Right kidney (tissue), 1 donor: ENCODE data around the gene CD40.

ENCODE experiments used
- DNase-seq: peaks from one replicate; pipeline ENCODE4 v3.0.0-alpha.2; 2016

Gene CD40

DNA sequence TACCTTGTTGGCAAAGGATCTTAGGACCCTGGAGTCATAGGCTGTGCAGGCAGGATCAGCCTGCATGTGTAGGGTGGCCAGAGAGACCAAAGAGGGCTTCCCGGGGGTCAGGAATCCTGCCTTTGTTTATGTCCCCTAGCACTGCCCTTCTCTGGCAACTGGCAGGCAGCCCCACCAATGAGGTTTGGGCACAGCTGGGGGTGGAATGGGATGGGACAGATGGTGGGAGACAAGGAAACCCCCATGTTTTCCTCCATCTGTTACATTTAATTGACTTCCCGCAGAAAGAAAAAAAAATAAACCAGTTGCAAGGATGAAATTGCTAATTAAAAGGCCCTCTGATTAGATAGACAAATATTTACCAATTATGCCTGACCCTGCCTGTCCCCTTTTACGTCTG is 27.6 kb downstream of the CD40 start:
- DNase-seq, result no peak

DNA sequence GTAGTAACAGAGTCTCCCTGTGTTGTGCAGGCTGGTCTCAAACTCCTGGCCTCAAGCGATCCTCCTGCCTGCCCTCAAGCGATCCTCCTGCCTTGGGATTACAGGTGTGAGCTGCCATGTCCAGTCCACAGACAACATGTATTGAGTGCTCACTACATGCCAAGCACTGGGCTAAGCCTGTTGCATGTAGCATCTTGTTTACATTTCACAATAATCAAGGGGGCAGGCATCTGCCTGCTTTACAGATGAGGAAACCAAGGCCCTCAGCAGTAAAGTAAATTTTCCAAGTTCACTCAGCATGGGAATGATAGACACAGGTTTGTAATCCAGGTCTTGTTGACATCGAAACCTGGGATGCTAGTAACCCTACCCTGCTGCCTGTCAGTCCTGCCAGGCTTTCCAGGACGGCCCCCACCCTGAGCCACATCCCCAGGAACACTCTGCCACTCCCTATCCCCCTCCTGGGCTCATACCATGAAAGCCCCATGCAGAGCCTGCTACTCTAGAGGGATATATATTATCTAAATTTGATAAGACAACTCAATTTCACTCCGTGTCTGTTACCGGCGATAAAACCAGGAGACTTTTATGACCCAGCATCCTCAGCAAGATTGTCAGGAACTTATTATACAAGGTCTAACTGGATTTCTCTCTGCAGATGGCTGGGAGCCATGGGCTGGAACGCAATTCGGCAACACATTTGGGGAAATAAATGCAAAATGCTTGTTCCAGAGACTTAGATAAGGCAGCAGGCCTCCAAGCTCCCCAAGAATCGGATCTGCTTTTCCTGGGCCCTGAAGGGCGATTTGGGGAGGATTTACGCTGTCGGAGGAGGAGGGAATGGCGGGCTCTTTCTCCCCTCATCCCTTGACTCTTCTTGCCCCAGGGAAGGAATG is 30.4 kb downstream of the CD40 start:
- DNase-seq, result no peak

DNA sequence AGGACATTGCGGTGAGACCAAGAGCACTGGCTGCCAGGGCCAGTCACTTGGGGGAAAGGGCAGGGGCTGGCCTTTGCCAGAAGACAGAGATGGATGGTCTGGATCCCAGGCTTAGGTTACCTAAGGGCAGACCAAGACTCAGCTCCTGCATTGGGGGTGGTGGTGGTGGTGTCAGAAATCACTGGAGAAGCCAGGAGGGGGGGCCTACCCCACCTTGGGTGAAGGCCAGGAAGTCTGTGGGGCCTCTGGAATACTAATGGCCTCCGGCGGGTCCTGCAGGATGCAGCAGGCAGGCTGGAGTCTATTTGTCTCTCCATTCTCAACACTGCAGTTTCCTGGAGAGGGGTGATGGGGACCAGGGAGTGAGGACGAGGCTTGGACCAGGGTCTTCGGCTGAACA is 32.8 kb downstream of the CD40 start:
- DNase-seq, result no peak

DNA sequence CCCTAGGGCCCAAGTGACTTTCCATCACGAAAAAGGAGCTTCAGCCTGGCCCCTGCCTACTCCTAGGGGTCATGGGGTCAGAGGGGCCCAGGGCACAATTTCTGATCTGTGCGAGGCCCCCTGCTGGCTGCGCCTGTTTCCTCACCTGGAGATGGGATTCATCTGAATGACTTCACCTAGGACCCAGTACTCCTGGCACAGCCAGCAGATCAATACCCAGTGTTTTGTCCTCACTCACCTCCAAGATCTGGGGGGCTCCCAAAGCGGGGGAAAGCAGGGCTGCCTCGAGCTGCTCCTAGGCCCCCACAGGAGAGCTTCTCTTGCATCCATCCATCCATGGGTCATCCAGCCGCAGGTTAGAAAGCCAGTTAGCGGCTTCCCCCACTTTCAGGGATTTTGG is 33.8 kb downstream of the CD40 start:
- DNase-seq, result no peak

DNA sequence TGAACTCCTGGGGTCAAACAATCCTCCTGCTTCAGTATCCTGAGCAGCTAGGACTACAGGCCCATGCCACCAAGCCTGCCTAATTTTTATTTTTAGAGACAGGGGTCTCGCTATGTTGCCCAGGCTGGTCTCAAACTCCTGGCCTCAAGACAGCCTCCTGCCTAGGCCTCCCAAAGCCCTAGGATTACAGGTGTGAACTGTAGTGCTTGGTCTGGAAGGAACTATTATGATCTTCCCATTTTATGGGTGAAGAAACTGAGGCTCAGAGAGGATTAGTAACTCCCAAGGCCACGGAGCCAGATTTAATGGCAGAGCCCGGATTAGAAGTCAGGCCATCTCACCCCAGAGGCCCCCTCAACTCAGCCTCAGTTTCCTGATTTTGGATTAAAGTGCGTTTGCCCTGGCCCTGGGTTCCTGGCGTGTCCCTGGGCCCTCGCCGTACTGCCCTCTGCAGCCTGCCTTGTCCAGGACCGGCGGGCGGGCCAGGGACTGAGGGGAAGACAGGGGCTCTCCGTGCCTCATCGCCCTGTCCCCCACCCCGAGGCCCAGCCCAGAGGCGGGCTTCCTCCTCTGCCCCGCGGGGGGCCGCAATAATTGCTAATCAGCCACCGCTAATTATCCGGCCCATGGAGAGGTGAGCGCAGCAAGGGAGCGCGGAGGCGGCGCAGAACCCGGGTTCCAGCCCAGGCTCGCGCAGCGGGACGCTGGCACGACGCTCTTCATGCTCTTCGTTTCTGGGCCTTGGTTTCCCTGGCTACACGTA is 34.9 kb downstream of the CD40 start:
- DNase-seq, result no peak

DNA sequence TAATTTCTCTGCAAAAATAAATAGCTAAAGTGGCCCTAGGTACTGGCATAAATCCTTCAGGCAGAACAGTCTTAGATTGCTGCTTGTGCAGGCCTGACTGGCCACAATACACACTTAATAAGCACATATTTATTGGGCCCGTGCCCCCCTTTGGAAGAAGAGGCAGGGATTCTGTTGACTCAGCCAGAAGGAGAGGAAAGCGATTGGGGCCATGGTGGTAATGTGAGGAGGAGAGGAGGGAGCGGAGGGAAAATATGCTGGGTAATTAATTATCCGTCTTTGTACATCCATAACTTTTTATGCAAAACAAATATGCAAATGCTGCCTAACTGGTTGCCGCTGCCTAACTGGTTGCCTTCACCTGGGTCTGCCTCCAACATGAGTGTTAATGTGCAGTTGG is 36.2 kb downstream of the CD40 start:
- DNase-seq, result no peak

DNA sequence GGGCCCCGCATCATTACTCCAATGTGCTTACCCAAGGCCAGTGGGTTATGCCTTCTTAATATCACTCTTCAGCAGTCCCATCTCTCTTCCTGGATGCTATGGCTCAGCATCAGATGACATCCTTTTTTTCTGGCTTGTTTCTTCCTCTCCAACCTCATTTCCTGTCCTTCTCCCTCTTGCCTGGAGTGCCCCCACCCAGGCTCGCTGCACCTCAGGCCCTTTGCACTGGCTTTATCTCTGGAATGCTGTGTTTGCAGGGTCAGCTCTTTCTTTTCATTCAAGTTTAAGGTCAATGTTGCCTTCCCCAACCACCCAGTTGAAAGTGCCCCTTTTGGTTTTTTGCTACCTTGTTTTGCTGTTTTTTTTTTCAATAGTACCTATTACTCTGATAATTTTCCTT is 36.7 kb downstream of the CD40 start:
- no peak for DNase-seq

DNA sequence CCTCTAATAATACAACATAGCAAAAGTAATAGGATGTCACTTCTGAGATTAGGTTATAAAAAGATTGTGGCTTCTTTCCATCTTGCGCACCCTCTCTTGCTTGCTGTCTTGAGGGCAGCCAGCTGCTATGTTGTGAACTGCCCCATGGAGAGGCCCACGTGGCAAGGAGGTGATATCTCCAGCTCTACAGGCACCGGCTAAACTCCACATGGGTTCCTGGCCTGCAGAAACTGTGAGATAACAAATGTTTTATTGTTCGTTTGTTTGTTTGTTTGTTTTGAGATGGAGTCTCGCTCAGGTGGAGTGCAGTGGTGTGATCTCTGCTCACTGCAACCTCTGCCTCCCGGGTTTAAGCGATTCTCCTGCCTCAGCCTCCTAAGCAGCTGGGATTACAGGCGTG is 38.0 kb downstream of the CD40 start:
- no peak for DNase-seq

DNA sequence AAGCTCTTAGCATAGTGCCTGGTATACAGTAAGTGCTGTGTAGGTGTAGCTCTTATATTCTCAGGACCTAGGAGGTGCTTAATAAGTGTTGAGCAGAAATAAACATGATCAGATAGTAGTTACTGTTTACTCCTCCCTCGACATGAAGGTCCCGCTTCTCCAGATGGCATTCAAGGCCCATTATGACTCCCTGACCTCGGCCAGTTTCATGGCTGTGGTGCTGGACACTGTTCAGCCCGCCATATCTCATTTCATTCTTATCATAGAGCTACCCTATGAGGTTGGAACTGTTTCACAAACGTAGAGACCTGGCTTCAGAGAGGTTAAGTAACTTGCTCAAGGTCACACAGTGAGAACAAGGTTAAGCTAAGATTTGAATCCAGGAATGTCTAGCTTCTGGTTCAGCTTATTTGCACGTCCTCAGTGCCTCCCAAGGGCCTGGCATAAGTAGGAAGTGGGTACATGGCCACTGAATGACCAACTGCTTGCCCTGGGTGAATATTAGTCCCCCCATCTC is 39.0 kb downstream of the CD40 start:
- no peak for DNase-seq

DNA sequence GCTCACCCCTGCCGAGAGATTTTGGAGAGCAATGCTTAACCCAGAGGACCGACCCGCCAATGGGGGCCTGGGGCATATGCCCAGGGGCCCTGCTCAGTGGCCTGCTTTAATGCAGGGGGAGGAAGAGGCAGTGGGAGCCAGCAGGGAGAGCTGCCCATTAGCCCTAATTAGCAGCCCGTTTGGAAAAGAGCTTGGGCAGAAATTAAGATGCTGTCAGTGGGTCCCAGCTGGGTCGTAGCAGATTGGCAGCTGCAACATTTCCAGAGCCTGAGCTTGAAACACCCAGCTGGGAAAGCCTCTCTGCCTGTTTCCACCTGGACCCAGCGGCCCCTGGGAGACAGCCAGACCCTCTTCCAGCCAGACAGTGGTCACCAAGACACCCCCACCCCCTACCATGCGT is 39.5 kb downstream of the CD40 start:
- no peak for DNase-seq

DNA sequence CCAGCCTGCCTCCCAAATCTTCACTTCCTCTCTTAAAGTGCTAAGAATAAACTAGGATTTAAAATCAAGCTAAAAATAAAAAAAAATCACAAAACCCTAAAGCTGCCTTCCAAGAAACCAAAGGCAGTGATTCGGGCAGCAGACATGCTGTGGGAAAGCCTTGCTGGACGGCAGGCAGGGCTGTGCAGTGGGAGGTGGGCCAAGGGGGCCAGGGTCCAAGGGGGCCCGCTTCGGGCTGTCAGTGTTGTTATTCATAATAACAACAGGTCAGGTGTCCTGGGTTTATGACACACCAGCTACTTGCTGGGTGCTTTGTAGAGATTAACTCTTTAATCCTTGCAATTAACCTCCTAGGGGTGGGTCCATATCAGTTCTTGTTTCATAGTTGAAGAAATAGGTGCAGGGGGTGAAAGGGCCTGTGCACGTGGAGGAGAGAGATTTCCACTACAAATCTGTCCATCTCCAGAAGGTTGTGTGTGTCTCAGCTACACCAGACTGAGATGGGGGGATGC is 40.4 kb downstream of the CD40 start:
- no peak for DNase-seq

DNA sequence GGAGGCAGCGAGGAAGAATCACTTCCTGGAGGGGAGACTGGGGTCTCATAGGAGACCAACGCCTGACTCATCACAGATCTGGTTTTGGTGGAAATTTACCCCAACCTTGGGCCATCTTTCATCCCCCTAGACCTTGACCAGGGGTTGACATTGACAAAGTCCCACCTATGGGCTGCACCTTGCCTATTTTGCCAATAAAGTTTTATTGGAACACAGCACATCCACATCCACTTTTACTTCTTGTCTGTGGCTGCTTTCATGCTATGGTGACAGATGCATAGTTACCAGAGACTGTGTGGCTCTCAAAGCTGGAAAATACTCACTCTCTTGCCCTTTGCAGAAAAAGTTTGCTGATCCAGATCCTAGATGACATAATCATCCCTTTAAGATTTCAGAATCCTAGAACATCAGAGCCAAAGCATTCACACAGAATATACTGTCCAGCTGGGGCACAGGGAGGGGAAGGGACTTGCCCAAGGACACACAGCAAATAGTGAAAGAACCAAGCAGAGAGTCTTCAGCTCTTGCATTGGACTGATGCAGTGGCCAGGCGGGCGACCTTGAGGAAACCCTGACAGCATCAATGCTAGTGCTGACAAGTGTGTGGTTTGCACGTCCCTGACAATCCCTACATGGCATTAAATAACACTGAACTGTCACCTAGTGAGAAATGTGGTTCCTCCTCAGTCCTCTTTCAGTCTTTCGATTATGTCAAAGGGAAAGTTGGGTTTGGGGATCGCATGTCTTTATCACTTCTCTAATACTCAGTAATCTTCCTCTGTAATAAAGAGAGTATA is 41.2 kb downstream of the CD40 start:
- DNase-seq, result no peak

DNA sequence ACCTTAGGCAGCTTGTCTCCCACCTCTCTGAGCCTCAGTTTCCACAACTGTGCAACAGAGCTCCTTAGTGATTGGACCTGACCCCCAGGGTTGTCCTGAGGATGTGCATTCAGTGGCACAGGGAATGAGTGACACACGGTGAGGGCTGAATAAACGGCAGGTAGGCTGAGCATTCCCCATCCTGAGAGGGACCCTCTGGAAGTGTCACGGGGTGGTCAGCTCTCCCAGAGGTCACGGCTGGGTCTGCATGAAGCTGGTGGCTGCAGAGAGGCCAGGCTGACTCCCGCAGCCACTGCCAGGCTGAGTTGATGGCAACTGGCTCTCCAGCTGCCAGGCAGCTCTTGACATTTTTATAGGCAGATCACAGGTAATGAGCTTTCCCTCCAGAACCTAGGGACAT is 42.5 kb downstream of the CD40 start:
- no peak for DNase-seq

DNA sequence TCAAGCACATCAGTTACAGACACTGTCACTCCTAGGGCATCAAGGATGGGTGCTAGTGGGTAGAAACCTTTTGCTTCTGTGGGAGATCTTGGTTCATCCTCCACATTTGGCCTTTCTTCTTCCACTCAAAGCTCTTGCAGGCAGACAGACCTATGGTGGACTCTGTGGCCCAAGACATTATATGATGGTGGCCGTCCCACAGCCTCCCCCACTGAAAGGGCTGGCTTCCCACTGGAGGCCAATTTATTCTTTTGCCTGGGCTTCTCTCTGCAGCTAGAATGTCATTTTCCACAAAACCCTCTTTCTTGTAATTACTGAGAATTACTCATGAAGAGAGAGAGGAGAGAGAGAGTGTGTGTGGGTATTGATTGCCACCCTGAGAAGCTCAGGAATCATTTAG is 43.8 kb downstream of the CD40 start:
- no peak for DNase-seq

DNA sequence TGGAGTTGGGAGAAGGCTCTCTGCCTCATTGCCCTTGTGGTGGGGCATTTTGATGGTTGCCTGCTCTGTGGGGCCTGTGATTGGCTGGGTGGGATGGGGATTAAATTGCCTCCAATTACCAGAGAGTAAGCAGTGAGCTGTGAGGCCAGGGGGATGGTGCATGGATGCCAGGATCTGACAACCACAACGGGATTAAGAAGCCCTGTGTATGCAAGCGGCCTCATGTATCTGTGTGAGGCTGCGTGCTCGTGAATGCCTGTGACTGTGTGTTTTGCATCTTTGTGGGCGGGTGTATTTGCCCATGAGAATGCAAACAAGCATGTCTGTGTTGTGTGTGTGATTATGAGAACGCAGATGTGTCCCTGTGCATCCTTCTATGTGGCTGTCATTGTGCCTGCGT is 46.1 kb downstream of the CD40 start:
- DNase-seq, result no peak

DNA sequence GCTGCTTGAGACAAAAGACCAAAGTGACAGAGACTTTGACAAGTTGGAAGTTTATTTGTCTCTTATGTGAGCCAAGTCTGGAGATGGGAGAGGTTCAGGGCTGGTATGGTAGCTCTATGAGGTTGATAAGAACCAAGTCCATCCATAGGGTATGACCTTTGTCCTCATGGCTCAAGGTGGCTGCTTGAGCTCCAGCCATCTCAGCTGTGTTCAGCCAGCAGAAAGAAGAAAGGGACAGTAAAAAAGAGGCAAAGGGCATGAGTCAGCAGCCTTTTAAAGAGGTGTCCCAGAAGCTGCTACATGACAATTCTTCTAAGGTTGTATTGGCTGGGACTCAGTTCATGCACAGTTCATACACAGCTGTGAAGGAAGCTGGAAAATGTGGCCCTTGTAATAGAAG is 49.0 kb downstream of the CD40 start:
- no peak for DNase-seq

DNA sequence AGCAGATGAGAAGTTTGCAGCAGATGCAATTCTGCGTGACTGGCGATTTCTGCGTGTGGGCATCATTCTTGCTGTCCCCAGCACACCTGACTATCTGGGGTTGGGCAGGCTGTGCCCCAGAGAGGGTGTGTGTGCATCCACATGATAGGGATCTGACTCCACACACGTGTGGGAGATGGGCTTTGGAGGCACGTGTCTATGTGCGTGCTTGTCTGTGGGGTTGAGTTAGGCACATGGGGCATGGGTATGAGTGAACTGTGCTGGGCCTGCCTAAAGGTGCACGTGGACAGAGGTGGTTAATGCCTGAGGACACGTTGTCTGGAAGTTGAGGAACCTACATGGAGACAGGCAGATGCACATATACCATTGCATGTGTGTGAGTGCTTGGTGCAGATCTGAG is 50.3 kb downstream of the CD40 start:
- no peak for DNase-seq

DNA sequence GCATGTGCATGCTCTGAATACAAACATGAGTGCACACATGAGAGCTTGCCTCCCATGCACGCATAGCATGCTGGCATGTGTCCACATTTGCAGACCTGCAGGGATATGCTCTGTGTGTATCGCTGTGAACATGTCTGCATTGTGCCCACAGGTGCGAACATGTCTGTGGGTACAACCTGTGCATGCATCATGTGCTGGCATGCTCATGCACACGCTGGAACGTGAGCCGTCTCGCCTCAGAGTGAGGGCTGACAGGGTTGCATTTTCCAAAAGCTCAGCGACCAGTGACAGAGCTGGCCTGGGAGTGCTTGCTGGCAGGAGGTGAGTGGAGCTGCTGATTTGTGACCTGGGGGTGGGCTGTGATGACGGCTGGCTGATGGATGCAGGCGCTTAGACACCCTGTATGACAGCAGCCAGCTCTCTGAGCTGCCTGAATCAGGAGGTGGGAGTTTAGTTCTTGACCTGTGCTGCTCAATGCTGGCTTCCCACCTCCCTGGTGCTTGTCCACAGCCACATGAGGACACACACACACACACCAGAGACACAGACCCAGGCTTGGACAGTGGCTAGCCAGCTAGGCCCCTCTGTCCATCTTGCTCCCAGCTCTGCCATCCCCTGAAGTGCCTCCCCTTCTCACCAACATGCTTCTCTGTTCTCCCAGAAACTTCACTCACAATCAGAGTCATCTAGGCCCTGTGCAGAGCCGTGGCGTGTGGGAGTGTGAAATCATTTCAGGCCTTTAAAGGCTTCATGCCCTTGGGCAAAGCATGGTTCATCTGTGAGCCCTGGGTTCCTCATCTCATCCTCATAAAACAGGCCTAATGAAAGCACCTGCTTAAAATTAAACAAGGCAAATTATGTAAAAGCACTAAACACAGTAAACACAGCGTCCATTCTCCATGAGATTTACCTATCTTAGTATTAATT is 51.4 kb downstream of the CD40 start:
- no peak for DNase-seq

DNA sequence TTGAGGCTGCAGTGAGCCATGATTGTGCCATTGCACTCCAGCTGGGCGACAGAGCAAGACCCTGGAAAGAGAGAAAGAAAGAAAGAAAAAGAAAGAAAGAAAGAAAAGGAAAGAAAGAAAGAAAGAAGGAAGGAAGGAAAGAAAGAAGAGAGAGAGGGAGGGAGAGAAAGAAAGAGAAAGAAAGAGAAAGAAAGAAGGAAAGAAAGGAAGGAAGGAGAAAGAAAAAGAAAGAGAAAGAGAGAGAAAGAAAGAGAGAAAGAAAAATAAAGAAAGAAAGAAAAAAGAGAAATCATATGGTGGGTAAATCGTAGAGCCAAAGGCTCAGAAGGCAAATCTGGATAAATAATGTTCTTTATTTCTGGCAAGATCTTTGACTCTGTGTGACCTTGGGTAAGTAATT is 53.4 kb downstream of the CD40 start:
- no peak for DNase-seq

DNA sequence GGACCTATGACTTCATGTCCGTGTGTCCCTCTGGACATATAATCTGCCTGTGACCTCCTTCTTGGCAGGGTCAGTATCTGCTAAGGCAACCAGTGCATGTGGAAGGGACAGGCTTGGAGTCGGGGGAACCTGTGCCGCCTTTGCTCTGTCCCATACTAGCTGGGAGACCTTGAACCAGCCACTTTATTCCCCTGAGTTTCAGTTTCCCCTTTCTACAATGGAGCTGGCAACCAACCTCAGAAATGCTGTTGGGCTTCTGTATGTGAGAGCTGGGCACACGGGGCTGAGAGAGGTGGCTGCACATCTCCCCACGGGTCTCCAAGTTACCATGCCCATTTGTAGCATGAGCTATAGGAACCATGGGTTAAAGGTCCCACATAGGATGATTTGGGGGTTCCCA is 53.8 kb downstream of the CD40 start:
- no peak for DNase-seq

DNA sequence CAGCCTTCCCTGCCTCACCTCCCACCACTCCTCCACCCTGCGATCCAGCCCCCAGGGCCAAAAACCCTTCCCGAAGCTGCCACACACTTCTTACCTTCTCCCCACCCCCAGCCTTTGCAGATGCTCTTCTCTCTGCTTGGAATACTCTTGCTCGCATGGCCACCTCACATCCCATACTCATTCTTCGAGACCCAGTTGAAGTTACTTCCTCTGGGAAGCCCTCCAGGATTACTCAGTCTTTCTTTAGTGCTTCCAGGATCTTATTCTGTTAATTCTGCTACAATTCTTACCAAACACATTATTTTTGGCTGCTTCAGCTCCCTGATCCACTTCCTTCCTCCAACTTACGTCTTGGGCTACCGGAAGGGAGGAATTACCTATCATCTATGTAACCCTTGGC is 54.3 kb downstream of the CD40 start:
- no peak for DNase-seq
